ENCODE results near the gene HPS1.

DNA sequence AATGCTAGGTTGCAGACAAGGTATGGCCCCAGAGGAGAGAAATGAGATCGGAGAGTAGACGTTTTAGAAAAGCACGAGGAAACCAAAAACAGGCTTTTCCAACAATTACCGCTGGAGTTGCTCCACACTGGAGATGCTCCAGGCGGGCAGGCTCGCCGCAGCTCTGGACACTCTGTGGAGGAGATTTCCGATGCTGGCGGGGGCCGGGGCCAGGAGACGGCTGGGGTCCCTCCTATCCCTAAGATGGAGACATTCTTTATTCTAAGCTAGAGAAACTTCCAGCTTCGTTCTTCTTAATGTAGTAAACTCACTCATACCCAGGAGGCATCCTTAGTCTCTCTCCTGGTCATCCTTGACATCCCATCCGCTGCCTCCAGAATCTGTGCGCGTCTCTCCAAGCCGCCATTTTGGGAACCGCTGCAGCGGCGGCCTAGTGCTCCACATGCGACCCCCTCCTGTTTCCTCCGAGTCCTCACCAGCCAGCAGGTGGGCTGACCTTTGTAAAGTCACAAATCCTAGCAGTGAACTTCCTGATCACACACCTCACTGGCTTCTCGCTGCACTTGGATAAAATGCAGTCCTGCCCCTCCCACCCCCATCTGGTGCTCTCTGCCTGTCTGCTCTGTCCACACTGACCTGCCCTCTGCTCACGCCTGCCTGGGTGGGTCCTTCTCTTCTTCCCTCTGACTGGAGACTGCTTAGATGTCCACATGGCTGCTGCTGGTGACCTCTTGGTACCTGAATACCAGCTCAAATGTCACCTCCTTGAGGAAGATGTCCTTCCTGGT, 43.6 kb downstream of the HPS1 start:
- TF ChIP-seq CTCF (IDR thresholded peaks at IDR 0.05), result no peak
- TF ChIP-seq REST (IDR thresholded peaks at IDR 0.05; ENCODE audit: insufficient read depth in 1 of 2, low read depth in 2 of 2, low read length in 1 of 2), result no peak
- TF ChIP-seq SIN3A (IDR thresholded peaks at IDR 0.05; ENCODE audit: borderline replicate concordance, insufficient read depth, low read depth, low read length), result no peak
- no peak for TF ChIP-seq POLR2AphosphoS5 (IDR thresholded peaks at IDR 0.05; ENCODE audit: low read depth, low read length)

Measured in Panc1 (cell line).